IPS-20b (cell line): ENCODE results near the gene DNAAF3.
"Not testable (repeated sequence)": the region's sequence is repeated elsewhere in the genome, so short reads cannot be mapped to it uniquely, and the experiment has no call there.

ENCODE experiments used
- H3K27ac ChIP-seq: one replicate; pipeline ENCODE4 v1.5.1; 2013; ENCODE audit warnings: low read length
- H3K27me3 ChIP-seq: 2 replicates; pipeline ENCODE4 v1.6.1; 2013; ENCODE audit warnings: mild to moderate bottlenecking, low read length, inconsistent platforms; ENCODE audit not compliant: insufficient read depth
- H3K36me3 ChIP-seq: 2 replicates; pipeline ENCODE4 v1.6.1; 2013; ENCODE audit warnings: low read depth, mild to moderate bottlenecking, inconsistent platforms, low read length, moderate library complexity; ENCODE audit not compliant: insufficient read depth
- H3K4me1 ChIP-seq: 2 replicates; pipeline ENCODE4 v1.6.1; 2013; ENCODE audit warnings: mild to moderate bottlenecking, control low read depth, inconsistent platforms, low read length, moderate library complexity; ENCODE audit not compliant: insufficient read depth
- H3K4me3 ChIP-seq: 2 replicates; pipeline ENCODE4 v1.5.1; 2013; ENCODE audit warnings: mild to moderate bottlenecking, low read length, inconsistent platforms
- H3K9ac ChIP-seq: 2 replicates; pipeline ENCODE4 v1.6.1; 2013; ENCODE audit warnings: low read depth, mild to moderate bottlenecking, inconsistent platforms, low read length, moderate library complexity
- H3K9me3 ChIP-seq: 2 replicates; pipeline ENCODE4 v1.6.1; 2013; ENCODE audit warnings: mild to moderate bottlenecking, low read depth, low read length, inconsistent platforms; ENCODE audit not compliant: insufficient read depth

Gene DNAAF3

DNA sequence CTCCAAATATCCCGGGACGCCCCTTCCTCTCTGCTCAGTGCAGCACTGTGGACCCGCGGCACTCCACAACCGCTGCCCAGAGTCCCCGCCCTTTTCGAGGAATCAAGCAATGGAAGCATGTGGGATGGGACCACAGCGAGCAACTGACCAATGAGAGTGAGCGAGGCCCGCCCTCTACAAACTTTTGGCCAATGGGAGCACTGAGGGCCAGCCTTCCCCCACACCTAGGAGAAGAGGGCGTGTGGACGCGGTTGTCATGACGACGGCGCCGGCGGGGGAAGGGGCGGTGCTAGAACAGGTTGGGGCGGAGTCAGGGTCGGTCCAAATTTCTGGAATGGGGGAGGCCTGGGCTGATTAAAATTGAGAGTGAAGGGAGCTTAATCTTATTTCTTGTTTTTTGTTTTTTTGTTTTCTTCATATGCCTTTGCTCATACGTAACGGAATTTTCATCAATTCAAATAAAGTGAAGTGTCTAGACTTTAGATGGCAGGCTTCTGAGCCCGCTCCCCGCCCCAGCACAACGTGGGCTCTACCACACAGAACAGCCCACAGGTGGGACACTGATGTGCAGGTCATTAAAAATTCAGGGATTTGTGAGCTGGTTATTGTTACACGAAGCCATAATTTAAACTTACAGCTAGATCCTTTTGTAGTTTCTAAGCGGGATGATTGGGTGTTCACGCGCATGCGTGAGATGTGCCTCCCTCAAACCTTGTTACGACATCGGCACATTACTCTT, at the start of gene DNAAF3:
Gene DNAAF3 (minus strand): TSS at position 84 of the 739 bp plus-strand sequence. CDS start 200 bp downstream, outside the sequence.
- Histone ChIP-seq H3K9me3 (no peaks in the 10 kb centered on the region), H3K36me3 (no peaks in the 10 kb centered on the region), H3K4me1 (no peaks in the 10 kb centered on the region), H3K27me3 (peaks cover 43% of the 10 kb centered on the region), H3K9ac (peak within 1 kb of the TSS; percentile 67), H3K4me3 (peak within 1 kb of the TSS; percentile 74), H3K27ac (peak within 1 kb of the TSS; percentile 26)

DNA sequence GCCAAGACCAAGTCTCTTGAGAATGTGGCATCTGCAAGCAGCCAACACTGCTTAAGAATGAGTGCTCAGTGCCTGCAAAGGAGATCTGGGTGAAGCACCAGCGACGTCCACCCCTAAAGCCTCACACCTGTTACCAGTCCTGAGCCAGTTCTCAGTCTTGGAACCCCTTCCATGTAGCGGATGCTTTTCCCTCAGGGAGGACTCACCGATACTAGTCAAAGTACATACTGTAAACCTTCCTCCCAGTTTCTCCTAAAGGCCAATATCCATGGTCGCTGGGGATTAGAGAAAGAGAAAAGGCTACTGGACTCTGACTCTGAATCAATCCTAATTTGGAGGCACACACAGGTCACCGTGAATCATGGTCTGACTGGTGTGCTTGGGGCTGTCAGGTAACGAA, 47.1 kb upstream of the DNAAF3 start:
- no peak overlapping the region for H3K4me3 ChIP-seq
- no peaks in the 10 kb centered on the region for H3K4me1 ChIP-seq
- H3K9me3 ChIP-seq: no peaks in the 10 kb centered on the region
- no peaks in the 10 kb centered on the region for H3K36me3 ChIP-seq
- no peak overlapping the region for H3K27ac ChIP-seq
- no peak overlapping the region for H3K9ac ChIP-seq
- H3K27me3 ChIP-seq: no peaks in the 10 kb centered on the region

DNA sequence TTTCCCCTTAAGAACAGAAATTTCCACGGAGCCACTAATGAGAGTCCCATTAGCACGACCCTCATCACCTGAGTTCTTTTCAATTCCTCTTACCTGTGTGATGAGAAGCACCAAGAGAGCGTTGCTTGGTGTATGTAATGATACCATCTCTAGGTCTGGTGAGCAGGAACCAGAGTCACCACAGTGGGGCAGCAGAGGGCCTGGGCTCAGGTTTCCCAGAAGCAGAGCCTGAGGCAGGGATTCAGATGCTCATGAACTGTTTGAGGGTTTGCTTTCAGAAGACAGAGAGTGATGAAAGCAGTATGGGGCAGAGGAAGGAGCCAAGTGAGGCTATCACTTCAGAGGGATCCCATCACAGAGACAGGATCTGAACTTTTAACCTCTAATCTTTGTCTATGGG, 46.0 kb upstream of the DNAAF3 start:
- no peak overlapping the region for H3K4me3 ChIP-seq
- H3K36me3 ChIP-seq: no peaks in the 10 kb centered on the region
- H3K27me3 ChIP-seq: no peaks in the 10 kb centered on the region
- no peaks in the 10 kb centered on the region for H3K4me1 ChIP-seq
- H3K9ac ChIP-seq: no peak overlapping the region
- H3K9me3 ChIP-seq: no peaks in the 10 kb centered on the region
- H3K27ac ChIP-seq: no peak overlapping the region

- H3K27me3 ChIP-seq: no peaks in the 10 kb centered on the region; the same call in 1 of the 2 replicates
- H3K9ac ChIP-seq: no peak overlapping the region
- no peaks in the 10 kb centered on the region for H3K9me3 ChIP-seq
- H3K4me1 ChIP-seq: no peaks in the 10 kb centered on the region
- no peak overlapping the region for H3K27ac ChIP-seq
- no peaks in the 10 kb centered on the region for H3K36me3 ChIP-seq
- H3K4me3 ChIP-seq: no peak overlapping the region
Measured at GRCh38 chr19:55209693-55210472, 43.5 kb upstream of the DNAAF3 start.

DNA sequence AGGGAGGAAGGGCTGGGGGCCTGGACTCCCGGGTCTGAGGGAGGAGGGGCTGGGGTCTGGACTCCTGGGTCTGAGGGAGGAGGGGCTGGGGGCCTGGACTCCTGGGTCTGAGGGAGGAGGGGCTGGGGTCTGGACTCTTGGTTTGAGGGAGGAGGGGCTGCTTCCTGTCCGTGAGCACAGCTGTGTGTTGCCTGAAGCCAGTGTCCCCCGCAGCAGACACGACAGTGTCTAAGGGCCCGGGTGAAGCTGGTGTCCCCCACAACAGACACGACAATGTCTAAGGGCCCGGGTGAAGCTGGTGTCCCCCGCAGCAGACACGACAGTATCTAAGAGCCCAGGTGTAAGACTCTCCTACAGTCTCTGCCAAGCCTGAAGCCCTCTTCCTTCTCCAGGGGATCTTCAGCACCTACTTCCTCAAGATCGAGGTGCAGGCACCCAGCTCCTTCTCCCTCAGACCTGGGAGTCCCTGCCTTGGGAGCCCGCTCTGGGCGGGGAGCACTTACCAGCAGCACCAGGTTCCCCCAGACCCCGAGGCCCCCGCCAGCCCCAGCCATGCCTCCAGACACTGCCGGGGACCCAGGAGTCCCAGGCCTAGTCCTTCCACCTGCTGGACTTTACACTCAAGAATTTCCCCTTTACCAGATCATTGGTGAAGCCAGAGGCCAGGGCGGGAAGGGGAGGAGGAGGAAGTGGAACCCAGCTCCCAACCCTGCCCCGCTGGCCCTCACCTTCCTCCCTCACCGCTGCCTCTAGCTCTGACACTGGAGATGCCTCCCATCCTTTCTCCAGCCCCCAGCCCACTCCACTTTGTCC, 42.7 kb upstream of the DNAAF3 start, which contains the start of gene PTPRH:
Gene PTPRH (minus strand): TSS at position 622 of the 813 bp plus-strand sequence. CDS start 68 bp downstream, at position 554.
- Histone ChIP-seq H3K36me3 (no peaks in the 10 kb centered on the region), H3K27me3 (no peaks in the 10 kb centered on the region; the same call in 1 of the 2 replicates), H3K9me3 (no peaks in the 10 kb centered on the region), H3K9ac (no peak within 1 kb of the TSS), H3K4me1 (no peaks in the 10 kb centered on the region), H3K4me3 (no peak within 1 kb of the TSS), H3K27ac (no peak within 1 kb of the TSS)

DNA sequence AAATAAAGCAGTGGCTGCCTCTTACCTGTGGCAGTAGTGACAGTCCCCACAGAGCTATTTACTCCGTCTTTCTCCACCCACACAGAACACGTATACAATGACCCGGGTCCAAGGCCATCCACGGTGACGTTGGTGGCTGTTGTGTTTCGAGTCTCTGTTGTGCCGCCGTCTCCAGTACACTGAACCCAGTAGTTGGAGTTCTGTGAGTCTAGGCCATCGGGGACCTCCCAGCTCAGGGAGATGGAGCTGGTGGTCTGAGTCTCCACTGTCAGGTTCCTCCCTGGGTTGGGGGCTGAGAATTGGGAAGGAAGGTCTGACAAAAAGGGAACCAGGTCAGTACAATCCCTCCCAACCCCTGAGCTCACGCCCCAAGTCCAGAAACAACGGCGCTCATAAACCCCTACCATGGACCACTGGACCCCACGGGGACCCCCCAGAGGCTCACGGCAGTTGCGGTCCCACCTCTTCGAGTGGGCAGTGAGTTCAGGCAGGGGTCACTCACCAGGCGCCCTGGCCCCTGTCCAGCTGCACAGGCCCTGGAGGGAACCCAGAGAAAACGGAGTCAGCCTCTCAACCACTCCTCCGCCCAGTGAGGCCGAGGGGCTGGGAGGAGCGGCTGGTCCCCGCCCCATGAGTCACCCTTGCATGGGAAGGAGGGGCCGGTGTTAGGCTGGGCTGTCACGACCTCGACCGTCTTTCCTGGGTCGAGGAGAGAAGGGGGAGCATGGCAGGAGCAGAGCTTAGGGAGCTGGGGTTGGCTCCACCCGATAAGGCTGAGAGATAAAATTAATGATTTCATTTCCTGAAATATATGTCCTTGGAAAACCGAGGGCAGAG, 40.5 kb upstream of the DNAAF3 start:
- Histone ChIP-seq H3K4me3 (no peak overlapping the region), H3K27me3 (no peaks in the 10 kb centered on the region; the same call in 1 of the 2 replicates), H3K9me3 (no peaks in the 10 kb centered on the region), H3K4me1 (no peaks in the 10 kb centered on the region), H3K9ac (no peak overlapping the region), H3K36me3 (no peaks in the 10 kb centered on the region), H3K27ac (no peak overlapping the region)

- not testable (repeated sequence) for H3K9ac ChIP-seq, H3K36me3 ChIP-seq, H3K4me1 ChIP-seq, H3K27ac ChIP-seq, H3K4me3 ChIP-seq, H3K9me3 ChIP-seq
- peaks cover 16% of the 10 kb centered on the region for H3K27me3 ChIP-seq
Measured at GRCh38 chr19:55202199-55202598, 35.8 kb upstream of the DNAAF3 start.

DNA sequence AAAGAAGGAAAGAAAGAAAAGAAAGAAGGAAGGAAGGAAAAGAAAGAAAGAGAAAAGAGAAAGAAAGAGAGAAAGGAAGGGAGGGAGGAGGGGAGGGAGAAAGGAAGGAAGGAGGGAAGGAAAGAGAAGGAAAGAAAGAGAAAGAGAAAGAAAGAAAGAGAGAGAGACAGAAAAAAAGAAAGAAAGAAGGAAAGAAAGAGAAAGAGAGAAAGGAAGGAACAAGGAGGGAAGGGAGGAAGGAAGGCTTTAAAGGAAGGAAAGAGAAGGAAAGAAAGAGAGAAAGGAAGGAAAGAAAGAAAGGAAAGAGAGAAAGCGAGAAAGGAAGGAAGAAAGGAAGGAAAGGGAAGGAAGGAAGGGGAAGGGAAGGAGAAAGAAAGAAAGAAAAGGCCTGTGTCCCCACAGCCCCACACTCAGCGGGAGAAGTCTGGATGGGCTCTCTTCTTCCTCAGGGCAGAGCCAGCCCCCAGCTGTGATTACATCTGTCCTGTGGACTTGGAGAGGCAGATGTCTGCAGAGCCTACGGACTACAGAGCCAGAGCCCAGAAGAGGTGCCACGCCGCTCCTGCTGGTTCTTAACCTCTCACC, 33.3 kb upstream of the DNAAF3 start:
- Histone ChIP-seq H3K27ac (no peak overlapping the region), H3K27me3 (peaks cover 16% of the 10 kb centered on the region), H3K9me3 (no peaks in the 10 kb centered on the region), H3K4me1 (no peaks in the 10 kb centered on the region), H3K36me3 (no peaks in the 10 kb centered on the region), H3K9ac (no peak overlapping the region), H3K4me3 (no peak overlapping the region)

DNA sequence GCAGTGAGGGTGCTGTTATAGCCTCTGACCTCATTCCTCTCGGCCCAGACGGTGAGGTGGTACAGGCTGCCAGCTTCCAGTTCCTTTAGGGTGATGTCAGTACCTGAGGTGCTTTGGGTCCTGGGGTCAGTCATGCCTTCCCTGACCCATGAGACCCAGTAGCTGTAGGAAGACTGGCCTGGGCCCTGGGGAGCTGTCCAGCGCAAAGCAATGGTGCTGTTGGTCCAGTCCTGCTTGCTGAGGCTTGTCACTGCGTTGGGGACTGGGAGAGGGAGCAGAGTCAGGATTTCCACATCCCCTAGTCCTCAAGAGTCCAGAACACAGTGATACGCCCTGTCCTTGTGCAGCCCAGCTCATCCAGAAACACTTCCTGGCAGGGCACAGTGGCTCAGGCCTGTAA, 32.2 kb upstream of the DNAAF3 start:
- Histone ChIP-seq H3K4me3 (no peak overlapping the region), H3K36me3 (no peaks in the 10 kb centered on the region), H3K4me1 (no peaks in the 10 kb centered on the region), H3K9me3 (no peaks in the 10 kb centered on the region), H3K27ac (no peak overlapping the region), H3K9ac (no peak overlapping the region), H3K27me3 (peaks cover 19% of the 10 kb centered on the region)

DNA sequence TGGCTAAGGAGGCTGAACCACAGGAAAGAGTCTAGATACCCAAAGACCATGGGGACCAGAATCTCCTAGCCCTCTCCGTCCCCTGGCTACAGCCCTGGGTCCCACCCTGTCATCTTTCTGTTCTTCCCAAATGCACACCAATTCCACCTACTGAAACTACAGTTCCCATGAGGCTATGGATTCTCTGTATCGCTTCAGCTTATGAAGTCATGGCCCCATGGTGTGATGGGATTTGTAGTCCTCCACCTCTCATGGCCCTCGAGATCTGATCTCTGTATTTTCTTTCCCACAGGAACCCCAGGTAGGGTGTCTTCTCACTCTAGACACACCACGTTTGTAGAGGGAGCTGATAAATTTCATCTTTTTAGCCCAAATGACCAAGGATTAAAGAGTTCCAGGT, 31.1 kb upstream of the DNAAF3 start:
- Histone ChIP-seq H3K9me3 (no peaks in the 10 kb centered on the region), H3K27ac (no peak overlapping the region), H3K4me3 (no peak overlapping the region), H3K4me1 (no peaks in the 10 kb centered on the region), H3K36me3 (no peaks in the 10 kb centered on the region), H3K9ac (no peak overlapping the region), H3K27me3 (peaks cover 19% of the 10 kb centered on the region)
